Mesendoderm (in vitro differentiated cells): ENCODE results near the gene FSIP1.

ENCODE experiments used
- DNase-seq: peaks from one replicate; pipeline ENCODE4 v3.0.0; 2013
- H2AK5ac ChIP-seq: 2 replicates; pipeline ENCODE4 v1.6.1; 2013; ENCODE audit warnings: low read length, inconsistent platforms
- H2BK120ac ChIP-seq: 2 replicates; pipeline ENCODE4 v1.6.1; 2013; ENCODE audit warnings: low read depth, mild to moderate bottlenecking, low read length, moderate library complexity, mixed read lengths
- H2BK15ac ChIP-seq: replicated peaks from 2 replicates; pipeline ENCODE4 v1.6.1; 2013; ENCODE audit warnings: low read depth, mild to moderate bottlenecking, moderate library complexity
- H2BK5ac ChIP-seq: 2 replicates; pipeline ENCODE4 v1.6.1; 2013; ENCODE audit warnings: low read length, inconsistent platforms
- H3K18ac ChIP-seq: 2 replicates; pipeline ENCODE4 v1.6.1; 2013; ENCODE audit warnings: mild to moderate bottlenecking, low read length, mixed read lengths
- H3K23ac ChIP-seq: one replicate; pipeline ENCODE4 v1.6.1; 2013; ENCODE audit warnings: low read length
- H3K27ac ChIP-seq: 2 replicates; pipeline ENCODE4 v1.5.1; 2013; ENCODE audit warnings: low read depth, mild to moderate bottlenecking, inconsistent platforms, low read length, moderate library complexity
- H3K27me3 ChIP-seq: 2 replicates; pipeline ENCODE4 v1.6.1; 2013; ENCODE audit warnings: low read length, control low read depth, mild to moderate bottlenecking, inconsistent platforms; ENCODE audit not compliant: insufficient read depth, poor library complexity
- H3K36me3 ChIP-seq: 2 replicates; pipeline ENCODE4 v1.6.1; 2013; ENCODE audit warnings: low read length, inconsistent platforms; ENCODE audit not compliant: control insufficient read depth, insufficient read depth
- H3K4ac ChIP-seq: one replicate; pipeline ENCODE4 v1.6.1; 2013; ENCODE audit warnings: low read depth, mild to moderate bottlenecking, low read length, moderate library complexity
- H3K4me1 ChIP-seq: 2 replicates; pipeline ENCODE4 v1.6.1; 2013; ENCODE audit warnings: low read depth, low read length, inconsistent platforms; ENCODE audit not compliant: control insufficient read depth
- H3K4me2 ChIP-seq: 2 replicates; pipeline ENCODE4 v1.6.1; 2013; ENCODE audit warnings: low read length
- H3K4me3 ChIP-seq: 2 replicates; pipeline ENCODE4 v1.5.1; 2013; ENCODE audit warnings: mild to moderate bottlenecking, low read length
- H3K56ac ChIP-seq: one replicate; pipeline ENCODE4 v1.6.1; 2013; ENCODE audit warnings: low read length
- H3K79me1 ChIP-seq: 2 replicates; pipeline ENCODE4 v1.6.1; 2013; ENCODE audit warnings: low read length, inconsistent platforms
- H3K79me2 ChIP-seq: 2 replicates; pipeline ENCODE4 v1.6.1; 2013; ENCODE audit warnings: mild to moderate bottlenecking, low read length; ENCODE audit not compliant: control insufficient read depth, insufficient read depth
- H3K9ac ChIP-seq: 2 replicates; pipeline ENCODE4 v1.6.1; 2013; ENCODE audit warnings: low read length, inconsistent platforms
- H4K5ac ChIP-seq: one replicate; pipeline ENCODE4 v1.6.1; 2013; ENCODE audit warnings: low read length
- H4K8ac ChIP-seq: one replicate; pipeline ENCODE4 v1.6.1; 2013; ENCODE audit warnings: low read depth, mild to moderate bottlenecking, control low read depth, low read length, moderate library complexity
- WGBS: extraction: QIAGEN DNeasy Blood & Tissue Kit; methylation state at CpG from one replicate; pipeline ENCODE4 v1.1.7; 2013; ENCODE audit warnings: low lambda C conversion rate, missing lambda C conversion rate; ENCODE audit not compliant: insufficient coverage; ENCODE audit errors: extremely low coverage; 5-methylcytosine and 5-hydroxymethylcytosine counted together

FSIP1 gene

DNA sequence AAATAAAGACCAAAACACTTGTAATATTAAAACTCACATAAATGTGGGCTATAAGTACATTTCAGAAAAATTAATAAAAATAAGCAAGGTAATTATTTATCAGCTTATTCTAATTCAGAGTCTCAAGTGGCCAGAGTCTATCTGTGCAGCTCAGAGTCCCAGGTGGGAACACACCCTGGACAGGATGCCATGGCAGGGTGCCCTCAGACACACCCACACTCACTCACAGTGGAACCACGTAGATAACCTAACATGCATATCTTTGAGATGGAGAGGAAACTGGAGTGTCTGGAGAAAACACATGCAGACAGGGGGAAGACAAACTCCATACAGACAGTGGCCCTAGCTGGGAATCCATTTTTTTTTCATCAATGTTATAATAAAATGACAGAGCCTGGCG is 37.2 kb downstream of the FSIP1 start:
- H3K18ac ChIP-seq = no peak overlapping the region
- no peak overlapping the region for H3K4me2 ChIP-seq
- H3K36me3 ChIP-seq = no peaks in the 10 kb centered on the region
- no peak overlapping the region for H3K27ac ChIP-seq
- H2BK5ac ChIP-seq = no peak overlapping the region
- no peaks in the 10 kb centered on the region for H3K79me1 ChIP-seq
- H4K8ac ChIP-seq = no peak overlapping the region
- H3K4me1 ChIP-seq = no peaks in the 10 kb centered on the region
- H3K23ac ChIP-seq = no peak overlapping the region
- no peak overlapping the region for H2AK5ac ChIP-seq
- no peak overlapping the region for H2BK120ac ChIP-seq
- no peak for DNase-seq
- no peak overlapping the region for H3K56ac ChIP-seq
- H3K4ac ChIP-seq = no peak overlapping the region
- H3K79me2 ChIP-seq = no peaks in the 10 kb centered on the region
- WGBS = no CpG with 5 or more reads among the region's 2 CpGs
- H2BK15ac ChIP-seq = no peak overlapping the region
- H3K9ac ChIP-seq = no peak overlapping the region
- H3K4me3 ChIP-seq = no peak overlapping the region
- no peaks in the 10 kb centered on the region for H3K27me3 ChIP-seq
- no peak overlapping the region for H4K5ac ChIP-seq

DNA sequence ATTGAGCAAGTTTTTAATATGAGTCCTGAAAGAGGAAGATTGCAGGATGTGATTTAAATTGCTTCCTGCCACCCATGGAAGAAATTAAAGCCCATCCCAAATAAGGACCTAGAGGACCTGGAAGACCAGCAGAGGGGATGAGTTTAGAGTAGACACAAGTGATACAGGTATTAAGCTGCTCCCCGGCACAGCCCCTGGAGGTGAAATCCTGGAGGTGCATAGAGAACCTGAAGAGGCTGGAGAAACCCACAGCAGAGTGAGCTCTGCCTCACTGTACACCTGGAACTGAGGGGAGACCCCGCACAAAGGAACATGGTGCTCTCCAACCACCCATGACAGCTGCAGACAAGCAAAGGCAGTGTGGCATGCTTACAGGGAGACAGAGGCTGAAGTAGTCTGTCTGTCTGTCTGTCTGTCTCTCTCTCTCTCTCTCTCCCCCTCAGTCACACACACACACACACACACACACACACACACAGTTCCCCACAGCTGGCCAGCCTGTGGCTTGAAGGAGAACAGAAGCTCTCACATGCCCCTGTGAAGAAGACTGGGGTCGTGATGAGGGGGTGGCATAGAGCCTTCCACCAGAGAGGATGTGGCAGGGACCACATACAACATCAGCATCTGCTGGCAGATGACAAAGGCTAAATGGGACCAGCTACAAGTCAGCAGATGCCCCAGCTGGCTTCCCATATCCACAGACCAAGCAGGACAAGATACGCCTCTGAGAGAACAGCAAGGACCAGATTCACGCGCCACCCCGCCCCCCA is 38.1 kb downstream of the FSIP1 start:
- no peaks in the 10 kb centered on the region for H3K36me3 ChIP-seq
- WGBS = no CpG with 5 or more reads among the region's 7 CpGs

GRCh38 chr15:39743611-39744010 is 39.0 kb downstream of the FSIP1 start:
- no peak overlapping the region for H2BK120ac ChIP-seq
- no peaks in the 10 kb centered on the region for H3K4me1 ChIP-seq
- H3K56ac ChIP-seq = no peak overlapping the region
- no peak overlapping the region for H2BK5ac ChIP-seq
- no peak overlapping the region for H3K18ac ChIP-seq
- H4K5ac ChIP-seq = no peak overlapping the region
- H4K8ac ChIP-seq = no peak overlapping the region
- H3K27ac ChIP-seq = no peak overlapping the region
- H3K27me3 ChIP-seq = no peaks in the 10 kb centered on the region
- H3K9ac ChIP-seq = no peak overlapping the region
- WGBS = no CpG with 5 or more reads among the region's 2 CpGs
- H3K4me2 ChIP-seq = no peak overlapping the region
- no peak for DNase-seq
- H3K79me2 ChIP-seq = no peaks in the 10 kb centered on the region
- no peak overlapping the region for H3K4me3 ChIP-seq
- no peak overlapping the region for H3K23ac ChIP-seq
- no peak overlapping the region for H3K4ac ChIP-seq
- no peaks in the 10 kb centered on the region for H3K79me1 ChIP-seq
- no peaks in the 10 kb centered on the region for H3K36me3 ChIP-seq
- no peak overlapping the region for H2AK5ac ChIP-seq
- no peak overlapping the region for H2BK15ac ChIP-seq

More for the DNA sequence above, 38.1 kb downstream of the FSIP1 start:
- H2BK15ac ChIP-seq = no peak overlapping the region
- H3K79me2 ChIP-seq = no peaks in the 10 kb centered on the region
- H3K23ac ChIP-seq = no peak overlapping the region
- no peak overlapping the region for H4K5ac ChIP-seq
- H3K4me1 ChIP-seq = no peaks in the 10 kb centered on the region
- H3K18ac ChIP-seq = no peak overlapping the region
- H3K4ac ChIP-seq = no peak overlapping the region
- H3K56ac ChIP-seq = no peak overlapping the region
- no peak overlapping the region for H3K27ac ChIP-seq
- H3K4me2 ChIP-seq = no peak overlapping the region
- no peak overlapping the region for H2BK5ac ChIP-seq
- no peak overlapping the region for H3K9ac ChIP-seq
- no peaks in the 10 kb centered on the region for H3K27me3 ChIP-seq
- no peaks in the 10 kb centered on the region for H3K79me1 ChIP-seq
- H2BK120ac ChIP-seq = no peak overlapping the region
- H3K4me3 ChIP-seq = no peak overlapping the region
- peak; percentile 37 for DNase-seq
- no peak overlapping the region for H2AK5ac ChIP-seq
- no peak overlapping the region for H4K8ac ChIP-seq

DNA sequence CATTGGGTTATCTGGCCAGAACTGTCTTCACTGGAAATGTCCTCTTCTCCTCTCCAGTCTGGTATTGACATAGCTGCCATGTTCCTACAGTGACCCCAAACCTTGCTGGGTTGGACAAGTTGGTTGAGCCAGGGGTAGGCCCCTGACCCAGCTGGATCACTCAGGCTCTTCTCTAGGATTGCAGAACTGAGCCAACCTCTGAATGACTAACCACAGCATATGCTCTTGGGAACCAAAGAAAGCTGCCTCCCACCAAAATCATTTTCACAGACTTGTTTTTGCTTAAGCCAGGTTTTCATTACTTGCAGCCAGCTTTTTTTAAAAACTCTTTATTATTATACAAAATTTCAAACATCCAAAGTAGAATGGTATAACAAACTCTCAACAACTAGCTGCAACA is 41.4 kb downstream of the FSIP1 start:
- no peak overlapping the region for H2BK15ac ChIP-seq
- H2BK5ac ChIP-seq = no peak overlapping the region
- no peak for DNase-seq
- no peak overlapping the region for H3K27ac ChIP-seq
- no peaks in the 10 kb centered on the region for H3K27me3 ChIP-seq
- H3K4ac ChIP-seq = no peak overlapping the region
- no peaks in the 10 kb centered on the region for H3K79me1 ChIP-seq
- no peak overlapping the region for H2AK5ac ChIP-seq
- no peak overlapping the region for H3K4me3 ChIP-seq
- H3K18ac ChIP-seq = no peak overlapping the region
- H3K23ac ChIP-seq = no peak overlapping the region
- no peak overlapping the region for H4K8ac ChIP-seq
- H3K9ac ChIP-seq = no peak overlapping the region
- no peaks in the 10 kb centered on the region for H3K79me2 ChIP-seq
- H3K4me1 ChIP-seq = no peaks in the 10 kb centered on the region
- H4K5ac ChIP-seq = no peak overlapping the region
- H3K4me2 ChIP-seq = no peak overlapping the region
- H3K36me3 ChIP-seq = no peaks in the 10 kb centered on the region
- no peak overlapping the region for H3K56ac ChIP-seq
- no peak overlapping the region for H2BK120ac ChIP-seq

GRCh38 chr15:39738998-39739397 is 43.6 kb downstream of the FSIP1 start:
- Histone ChIP-seq H3K9ac (no peak overlapping the region), H3K4me1 (no peaks in the 10 kb centered on the region), H3K79me2 (no peaks in the 10 kb centered on the region), H3K27me3 (no peaks in the 10 kb centered on the region), H3K79me1 (no peaks in the 10 kb centered on the region), H3K56ac (no peak overlapping the region), H3K4me2 (no peak overlapping the region), H3K4me3 (no peak overlapping the region), H3K18ac (no peak overlapping the region), H3K4ac (no peak overlapping the region), H3K36me3 (no peaks in the 10 kb centered on the region), H2BK120ac (no peak overlapping the region), H2BK15ac (no peak overlapping the region), H3K23ac (no peak overlapping the region), H4K8ac (no peak overlapping the region), H3K27ac (no peak overlapping the region), H2AK5ac (no peak overlapping the region), H2BK5ac (no peak overlapping the region), H4K5ac (no peak overlapping the region)
- DNase-seq = no peak
- WGBS = no CpG with 5 or more reads among the region's 3 CpGs

DNA sequence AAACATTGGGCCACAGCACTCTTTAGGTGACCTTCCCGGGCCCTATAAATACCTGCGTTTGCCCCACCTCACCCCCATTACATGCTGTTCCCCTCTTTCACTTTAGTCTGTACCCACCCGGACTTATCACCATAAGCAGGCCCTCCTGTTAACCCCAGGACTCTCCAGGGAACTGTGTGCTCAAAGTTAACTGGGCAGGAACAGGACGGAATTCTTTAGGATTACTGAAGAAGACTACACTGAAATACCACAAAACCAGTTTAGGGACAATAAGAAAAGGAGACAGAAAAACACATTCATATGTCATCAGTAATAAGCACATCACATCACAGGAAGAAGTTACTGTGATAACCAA is 45.5 kb downstream of the FSIP1 start:
- Histone ChIP-seq H2BK15ac (no peak overlapping the region), H3K18ac (no peak overlapping the region), H3K4me2 (no peak overlapping the region), H3K4ac (no peak overlapping the region), H3K4me1 (no peaks in the 10 kb centered on the region), H4K8ac (no peak overlapping the region), H3K27ac (no peak overlapping the region), H2BK120ac (no peak overlapping the region), H3K79me1 (no peaks in the 10 kb centered on the region), H2AK5ac (no peak overlapping the region), H3K56ac (no peak overlapping the region), H3K4me3 (no peak overlapping the region), H3K9ac (no peak overlapping the region), H2BK5ac (no peak overlapping the region), H3K27me3 (no peaks in the 10 kb centered on the region), H4K5ac (no peak overlapping the region), H3K36me3 (no peaks in the 10 kb centered on the region), H3K79me2 (no peaks in the 10 kb centered on the region), H3K23ac (no peak overlapping the region)
- DNase-seq = no peak
- WGBS = no CpG with 5 or more reads among the region's 4 CpGs
